ENCODE measurements around the gene RABGAP1.

RABGAP1 gene

DNA sequence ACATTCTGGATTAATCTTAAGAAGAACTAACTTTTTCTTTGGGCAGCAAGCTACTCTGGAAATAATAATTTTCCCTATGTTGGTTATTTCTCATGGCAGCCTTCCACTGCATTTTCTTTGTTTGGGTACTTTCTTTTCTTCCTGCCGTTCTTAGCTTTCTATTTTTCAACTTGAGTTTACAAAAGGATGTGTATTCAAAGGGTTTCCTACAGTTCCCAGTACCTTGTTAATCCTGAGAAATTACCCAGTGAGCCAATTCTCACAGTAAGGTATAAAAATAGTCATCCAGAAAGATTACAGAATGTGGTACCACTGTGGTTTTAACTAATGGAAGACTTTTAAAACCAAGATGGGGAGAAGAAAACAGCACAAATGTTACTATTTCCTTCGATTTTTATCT, 112.9 kb downstream of the RABGAP1 start:
- no peak for FAIRE-seq

DNA sequence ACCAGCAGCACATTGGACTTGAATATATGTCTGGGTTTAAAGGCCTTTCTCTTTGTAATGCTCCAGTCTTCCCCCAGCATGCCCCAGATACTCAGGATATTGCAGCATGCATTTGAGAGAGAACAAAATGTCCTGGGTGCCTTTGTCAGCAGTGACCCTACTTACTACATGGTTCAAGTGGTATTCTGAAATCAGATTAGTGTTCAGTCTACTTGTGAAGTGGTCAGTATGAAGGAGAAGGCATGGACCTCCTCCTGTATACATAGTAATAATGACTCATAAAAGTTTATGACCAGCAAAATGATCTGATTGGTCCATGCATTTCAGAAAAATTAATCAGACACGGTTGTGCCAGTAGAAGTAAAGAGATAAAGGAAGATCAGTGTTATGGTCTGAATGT, 118.0 kb downstream of the RABGAP1 start:
- FAIRE-seq = no peak

DNA sequence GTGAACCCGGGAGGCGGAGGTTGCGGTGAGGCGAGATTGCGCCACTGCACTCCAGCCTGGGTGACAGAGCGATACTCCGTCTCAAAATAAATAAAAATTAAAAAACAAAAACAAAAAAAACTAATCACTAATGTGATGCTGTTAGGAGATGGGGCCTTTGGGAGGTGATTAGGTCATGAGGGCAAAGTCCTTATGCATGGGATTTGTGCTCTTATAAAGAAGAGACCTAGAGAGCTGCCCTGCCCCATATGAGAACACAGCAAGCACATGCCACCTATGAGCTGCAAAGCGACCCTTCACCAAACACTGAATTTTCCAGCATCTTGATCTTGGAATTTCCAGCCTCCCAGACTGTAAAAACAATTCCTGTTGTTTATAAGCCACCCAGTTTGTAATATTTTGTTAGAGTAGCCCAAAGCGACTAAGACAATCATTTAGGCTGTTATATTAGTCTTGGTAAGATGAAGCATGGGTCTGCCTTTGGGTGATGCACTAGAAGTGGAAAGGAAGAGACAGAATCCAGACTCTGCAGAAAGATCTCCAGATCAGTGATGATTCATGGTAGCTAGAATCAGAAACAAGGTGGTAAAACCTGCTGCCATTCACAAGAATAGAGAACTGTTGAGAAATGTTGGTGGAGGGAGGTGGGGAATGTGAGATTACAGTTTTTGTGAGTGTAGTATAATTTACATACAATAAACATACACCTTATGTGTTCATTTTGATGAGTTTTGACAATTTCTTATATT, 118.8 kb downstream of the RABGAP1 start:
- FAIRE-seq = no peak

DNA sequence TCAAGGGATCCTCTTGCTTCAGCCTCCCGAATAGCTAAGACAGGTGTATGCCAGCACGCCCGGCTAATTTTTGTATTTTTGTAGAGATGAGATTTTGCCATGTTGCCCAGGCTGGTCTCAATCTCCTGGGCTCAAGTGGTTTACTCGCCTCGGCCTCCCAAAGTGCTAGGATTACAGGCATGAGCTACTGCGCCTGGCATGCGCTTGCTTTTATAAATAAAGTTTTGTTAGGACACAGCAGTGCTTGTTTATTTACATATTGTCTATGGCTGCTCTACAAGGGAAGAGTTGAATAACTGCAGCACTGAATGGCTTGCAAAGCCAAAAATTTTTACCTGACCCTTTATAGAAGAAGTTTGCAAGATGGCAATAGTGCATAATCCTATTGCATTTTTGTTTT, 120.4 kb downstream of the RABGAP1 start:
- FAIRE-seq = no peak

DNA sequence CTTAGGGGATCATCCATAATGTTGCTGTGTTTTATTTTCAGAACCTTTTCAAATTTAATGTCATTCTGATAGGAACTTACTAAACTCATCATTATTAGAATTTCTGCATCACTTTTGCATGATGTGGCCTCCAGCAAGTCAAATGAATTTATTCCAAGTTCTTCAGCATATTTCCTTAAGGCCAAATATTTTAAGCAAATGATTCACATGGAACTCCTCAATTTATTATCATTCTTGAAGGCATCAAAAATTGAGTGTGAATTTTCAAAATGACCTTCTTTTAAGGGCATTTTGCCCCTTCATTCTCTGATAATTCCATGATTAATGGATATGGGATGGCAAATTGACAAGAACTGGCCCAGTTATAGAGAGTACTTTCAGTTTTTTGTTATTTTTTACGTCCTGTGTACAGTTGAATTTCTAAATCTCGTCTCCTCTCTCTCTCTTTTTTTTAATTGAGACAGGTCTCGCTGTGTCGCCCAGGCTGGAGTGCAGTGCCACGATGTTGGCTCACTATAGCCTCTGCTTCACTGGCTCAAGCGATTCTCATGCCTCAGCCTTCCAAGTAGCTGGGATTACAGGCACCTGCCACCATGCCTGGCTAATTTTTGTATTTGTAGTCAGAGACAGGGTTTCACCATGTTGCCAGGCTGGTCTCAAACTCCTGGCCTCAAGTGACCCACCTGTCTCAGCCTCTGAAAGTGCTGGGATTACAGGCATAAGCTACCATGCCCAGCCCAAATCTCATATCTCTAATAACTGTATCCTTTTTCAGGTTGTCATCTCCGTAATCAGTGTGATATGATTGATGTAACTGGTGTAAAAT, 121.7 kb downstream of the RABGAP1 start:
- no peak for FAIRE-seq

DNA sequence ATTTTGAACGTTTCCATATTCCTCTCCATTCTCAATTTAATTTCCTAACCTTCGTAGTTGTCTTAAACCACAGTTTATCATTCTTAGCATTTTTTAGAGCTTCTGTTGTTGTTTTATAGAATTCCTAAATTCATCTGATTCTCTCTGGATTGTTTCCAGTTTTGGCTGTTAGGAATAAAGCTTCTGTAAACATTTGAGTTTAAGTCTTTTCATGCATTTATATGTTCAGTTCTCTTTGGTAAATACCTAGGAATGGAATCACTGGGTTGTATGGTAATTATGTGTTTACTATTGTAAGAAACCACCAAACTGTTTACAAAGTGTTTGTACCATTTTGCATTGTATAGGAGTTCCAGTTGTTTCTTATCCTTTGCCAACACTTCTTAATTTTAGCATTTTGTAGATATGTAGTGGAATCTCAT, 122.4 kb downstream of the RABGAP1 start:
- no peak for FAIRE-seq

DNA sequence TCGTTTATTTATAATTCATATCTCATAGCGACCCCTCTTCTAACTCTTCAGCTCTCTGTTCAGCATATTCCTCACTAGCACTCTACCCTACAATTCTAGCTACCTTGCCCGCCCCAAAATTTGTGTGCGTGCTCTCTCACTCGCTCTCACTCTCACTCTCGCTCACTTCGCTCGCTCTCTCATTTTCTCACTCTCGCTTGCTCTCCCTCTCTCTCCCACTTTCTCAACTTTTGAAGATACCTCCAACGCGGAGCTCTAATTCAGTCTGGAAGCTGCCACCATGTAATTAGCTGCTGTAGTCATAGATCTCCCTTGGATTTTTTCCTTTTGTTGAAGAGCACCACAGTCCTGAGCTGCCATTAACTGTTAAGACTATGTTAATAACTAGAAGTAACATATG, 123.1 kb downstream of the RABGAP1 start:
- no peak for FAIRE-seq

DNA sequence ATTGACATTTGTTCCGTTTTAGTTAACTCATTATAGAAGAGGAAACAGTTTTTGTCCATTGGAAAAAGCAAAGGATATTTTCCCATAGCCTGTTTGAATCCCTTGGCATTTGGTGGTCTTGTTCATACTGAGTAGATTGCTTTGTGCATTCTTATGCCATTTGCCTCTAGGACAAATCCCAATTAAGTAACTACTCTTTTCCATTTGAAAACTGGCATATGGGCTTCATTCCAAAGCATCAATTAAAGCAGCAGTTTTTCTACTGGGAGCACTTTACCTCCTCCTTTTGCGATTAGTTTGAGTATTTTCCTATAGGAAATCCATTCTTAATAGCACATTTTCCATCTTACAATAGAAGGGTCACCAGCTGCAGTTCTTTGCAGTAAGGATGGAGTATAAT, 123.9 kb downstream of the RABGAP1 start:
- no peak for FAIRE-seq

DNA sequence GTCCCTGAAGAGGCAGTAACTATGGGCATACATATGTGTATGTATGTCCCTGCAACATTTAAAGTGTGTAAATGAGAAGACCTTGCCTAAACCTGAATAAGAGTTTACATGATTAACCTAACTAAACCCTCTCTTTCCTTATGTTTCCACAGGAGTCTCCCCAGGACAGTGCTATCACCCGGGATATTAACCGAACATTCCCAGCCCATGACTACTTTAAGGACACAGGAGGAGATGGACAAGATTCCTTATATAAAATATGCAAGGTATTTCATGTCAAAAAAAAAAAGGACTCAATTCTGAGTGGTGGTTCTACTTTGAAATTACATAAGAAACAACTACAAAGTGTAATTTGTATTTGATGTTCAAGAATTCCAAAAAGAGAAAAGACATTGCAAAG, 124.4 kb downstream of the RABGAP1 start:
- no peak for FAIRE-seq

DNA sequence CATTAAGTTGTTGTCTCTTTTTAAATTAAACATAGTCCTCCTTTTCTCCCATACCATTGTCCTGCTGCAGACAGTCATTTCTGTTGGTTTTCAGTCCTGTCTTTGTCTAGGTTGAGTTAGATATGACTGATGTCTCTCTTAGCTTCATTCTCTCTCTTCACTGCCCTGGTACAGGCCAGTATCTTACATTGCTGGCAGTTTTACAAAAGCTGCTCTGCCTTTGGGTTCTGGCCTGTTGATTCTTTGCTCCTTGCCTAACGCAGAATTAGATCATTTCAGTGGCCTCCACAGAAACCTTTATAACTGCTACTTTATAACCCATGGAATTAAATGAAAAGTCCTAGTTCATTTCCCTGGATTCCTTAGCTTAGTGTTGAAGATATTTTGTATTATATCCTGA, 126.3 kb downstream of the RABGAP1 start:
- FAIRE-seq = no peak

DNA sequence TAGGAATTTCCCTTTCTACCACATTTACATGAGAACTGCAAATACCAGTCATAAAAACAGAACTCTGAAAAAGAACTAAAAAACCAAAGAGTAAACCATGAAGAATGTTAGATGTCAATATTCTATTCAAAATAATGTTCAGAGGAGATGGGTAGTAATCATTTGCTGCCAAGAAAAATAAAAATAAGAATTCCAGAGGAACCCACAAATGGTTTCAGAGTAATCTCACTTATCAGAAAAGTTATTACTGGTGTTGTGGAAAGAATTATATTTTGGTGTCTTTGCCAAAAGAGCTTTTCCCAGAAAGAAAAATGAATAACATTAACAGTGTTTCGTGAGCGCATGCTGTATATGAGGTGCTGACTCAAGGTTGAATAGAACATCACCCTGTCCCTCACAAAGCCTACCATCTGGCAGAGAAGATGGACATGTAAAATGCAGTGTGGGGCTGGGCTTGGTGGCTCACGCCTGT, 128.2 kb downstream of the RABGAP1 start:
- FAIRE-seq = no peak

DNA sequence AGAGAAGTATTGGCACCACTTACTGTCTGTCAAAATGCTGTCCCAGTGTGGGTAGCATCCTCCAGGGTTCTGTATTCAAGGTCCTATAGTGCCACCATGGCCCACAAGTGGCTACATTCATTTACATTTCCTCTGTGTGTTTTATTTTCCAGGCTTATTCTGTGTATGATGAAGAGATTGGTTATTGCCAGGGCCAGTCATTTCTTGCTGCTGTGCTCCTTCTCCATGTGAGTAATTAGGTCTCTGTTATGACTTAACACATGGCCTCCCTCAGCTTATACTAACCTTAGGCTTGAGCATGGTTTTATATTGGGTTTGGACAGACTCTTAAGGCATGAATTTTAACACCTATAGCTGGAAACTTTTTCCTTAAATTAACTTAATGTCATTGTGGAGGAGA, 129.4 kb downstream of the RABGAP1 start:
- no peak for FAIRE-seq

DNA sequence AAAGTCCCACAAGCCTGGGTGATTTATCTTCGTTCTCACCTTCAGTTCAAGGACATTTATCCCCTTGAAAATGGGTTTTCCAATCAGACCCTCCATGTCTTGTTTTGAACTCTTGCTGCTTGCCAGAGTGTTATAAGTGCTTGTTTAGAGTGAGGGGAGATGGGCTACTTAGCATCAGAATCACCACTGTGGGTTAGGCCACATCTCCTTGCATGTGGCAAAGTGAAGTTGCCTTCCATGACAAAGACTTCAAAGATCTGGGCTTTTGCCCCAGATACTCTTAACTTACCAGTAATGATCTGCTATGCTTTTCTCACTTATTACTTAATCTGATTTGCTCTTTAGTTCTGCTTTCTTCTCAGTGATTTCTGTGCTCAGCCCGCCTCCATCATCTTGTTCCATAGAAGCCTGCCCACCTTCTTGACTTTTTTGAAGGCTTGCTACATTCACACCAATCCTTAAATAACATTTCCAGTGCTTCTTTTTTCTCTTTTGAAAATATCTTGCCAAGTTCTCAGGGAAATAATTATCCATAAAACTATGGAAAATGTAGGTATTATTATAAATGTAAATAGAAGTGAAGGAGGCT, 131.7 kb downstream of the RABGAP1 start:
- no peak for FAIRE-seq

DNA sequence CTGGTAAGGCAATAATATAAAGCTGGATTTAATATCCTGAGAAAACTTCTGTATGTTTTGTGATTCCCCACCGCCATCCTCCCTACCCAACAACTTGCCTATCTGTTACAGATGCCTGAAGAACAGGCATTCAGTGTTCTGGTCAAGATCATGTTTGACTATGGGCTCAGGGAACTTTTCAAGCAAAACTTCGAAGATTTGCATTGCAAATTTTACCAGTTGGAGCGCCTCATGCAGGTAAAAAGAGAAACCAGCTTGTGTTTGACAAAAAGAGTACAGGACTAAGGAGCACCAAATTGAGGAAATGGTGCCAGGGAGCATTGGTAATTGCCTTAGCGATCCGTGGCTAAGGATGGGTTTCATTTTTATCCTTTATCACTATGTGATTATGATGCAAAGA, 132.6 kb downstream of the RABGAP1 start:
- no peak for FAIRE-seq

DNA sequence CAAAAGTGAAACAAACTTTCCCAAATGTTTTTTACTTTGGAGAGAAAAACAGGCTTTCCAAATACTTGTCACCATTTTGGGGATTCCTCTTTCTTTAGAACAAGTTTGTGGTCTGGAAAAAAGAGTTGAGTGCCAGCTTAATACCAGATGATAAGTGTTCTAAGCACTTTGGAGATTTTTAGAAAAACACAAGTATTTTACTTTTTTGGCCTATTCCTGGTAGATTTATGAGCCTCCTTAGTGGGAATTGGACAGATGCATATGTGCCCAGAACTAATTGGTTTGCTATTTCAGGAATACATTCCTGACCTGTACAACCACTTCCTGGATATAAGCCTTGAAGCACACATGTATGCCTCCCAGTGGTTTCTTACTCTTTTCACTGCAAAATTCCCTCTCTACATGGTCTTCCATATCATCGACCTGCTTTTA, 133.2 kb downstream of the RABGAP1 start:
- FAIRE-seq = no peak

DNA sequence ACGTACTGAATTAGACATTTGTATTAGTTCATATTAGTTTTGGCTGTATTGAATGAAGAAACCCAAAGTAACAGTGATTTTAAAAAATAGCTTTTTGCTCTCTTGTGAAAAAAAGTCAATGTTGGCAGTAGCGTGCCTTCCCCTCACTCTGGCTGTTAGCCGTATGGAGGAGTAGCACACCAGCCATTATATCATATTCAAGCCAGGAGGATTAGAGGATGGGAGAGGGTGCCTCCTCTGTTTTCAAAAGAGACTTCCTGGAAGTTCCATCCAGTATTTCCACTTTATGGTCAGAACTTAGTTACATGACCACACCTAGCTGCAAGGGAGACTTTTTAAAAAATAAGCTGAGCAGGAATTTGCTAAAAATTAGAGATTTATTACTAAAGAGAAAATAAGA, 133.8 kb downstream of the RABGAP1 start:
- FAIRE-seq = no peak

DNA sequence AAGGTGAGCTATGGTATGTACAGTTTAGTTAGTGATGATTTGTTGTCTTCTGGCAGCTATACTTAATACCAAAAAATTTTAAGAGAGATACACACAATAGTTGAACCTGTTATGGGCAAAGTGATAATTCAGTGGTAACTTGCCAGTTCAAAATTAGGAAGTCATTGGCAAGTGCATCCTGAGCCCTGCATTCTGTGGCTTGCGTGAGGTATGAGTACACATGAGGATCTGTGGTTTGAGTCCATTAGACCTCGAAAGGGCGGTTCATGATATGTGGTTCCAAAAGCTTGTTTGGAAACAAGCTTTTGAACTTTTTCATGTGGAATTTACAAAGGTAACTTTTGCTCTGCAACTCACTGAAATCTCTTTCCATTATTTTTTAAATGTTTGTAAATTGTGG, 139.6 kb downstream of the RABGAP1 start:
- FAIRE-seq = no peak

DNA sequence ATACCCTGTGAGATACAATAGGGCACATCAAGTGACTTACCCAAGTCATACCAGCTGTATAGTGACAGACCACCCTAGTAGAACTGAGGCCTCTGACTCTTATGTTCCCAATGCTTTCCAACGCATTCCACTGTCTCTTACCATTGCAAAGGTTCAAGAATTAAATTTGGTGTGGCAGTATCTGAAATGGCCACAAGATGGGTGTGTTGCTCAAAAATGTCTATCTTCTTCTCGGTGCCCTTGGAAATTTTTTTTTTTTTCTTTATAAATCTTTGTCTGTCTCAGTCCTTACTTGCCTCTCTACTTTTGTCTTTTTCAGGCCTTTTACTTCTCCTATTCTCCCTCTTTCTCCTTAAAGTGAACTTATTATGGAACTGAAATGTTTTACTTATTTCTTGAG, 141.0 kb downstream of the RABGAP1 start:
- FAIRE-seq = peak; percentile 85

DNA sequence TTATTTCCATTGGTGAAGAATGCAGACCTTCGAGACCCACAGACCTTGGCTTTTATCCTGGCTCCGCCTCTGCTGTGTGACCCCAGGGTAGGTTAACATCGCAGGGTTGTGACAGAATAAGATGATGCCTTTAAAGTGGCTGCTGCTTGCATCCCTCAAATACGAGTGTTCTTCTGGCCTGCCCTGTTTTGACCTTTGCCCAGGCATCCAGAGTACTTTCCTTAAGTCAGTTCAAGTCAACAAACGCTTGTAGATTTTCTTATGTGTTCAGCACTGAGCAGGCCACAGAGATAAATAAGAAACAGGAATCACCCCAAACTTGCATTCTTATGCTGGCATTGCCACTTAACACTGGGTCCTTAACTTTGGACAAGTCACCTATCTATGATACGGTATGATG, 142.9 kb downstream of the RABGAP1 start:
- FAIRE-seq = no peak

DNA sequence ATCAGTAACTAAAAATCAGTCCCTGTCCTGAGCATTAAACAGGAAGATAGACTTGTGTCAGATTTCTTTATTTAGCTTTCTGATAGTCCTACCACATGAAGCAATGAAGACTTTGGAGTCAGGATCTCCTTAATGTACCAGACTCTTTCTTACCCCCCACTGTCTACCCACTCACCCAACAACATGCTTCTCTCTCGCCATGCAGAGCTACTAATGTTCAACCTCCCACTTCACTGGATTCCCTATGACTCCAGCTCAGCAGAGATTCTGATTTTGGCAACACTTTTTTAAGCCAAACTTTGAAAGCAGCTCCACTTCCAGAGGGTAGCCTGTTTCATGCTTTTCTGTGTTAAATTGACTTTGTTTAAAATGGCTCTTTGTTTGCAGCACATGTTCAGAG, 143.4 kb downstream of the RABGAP1 start:
- FAIRE-seq = no peak

DNA sequence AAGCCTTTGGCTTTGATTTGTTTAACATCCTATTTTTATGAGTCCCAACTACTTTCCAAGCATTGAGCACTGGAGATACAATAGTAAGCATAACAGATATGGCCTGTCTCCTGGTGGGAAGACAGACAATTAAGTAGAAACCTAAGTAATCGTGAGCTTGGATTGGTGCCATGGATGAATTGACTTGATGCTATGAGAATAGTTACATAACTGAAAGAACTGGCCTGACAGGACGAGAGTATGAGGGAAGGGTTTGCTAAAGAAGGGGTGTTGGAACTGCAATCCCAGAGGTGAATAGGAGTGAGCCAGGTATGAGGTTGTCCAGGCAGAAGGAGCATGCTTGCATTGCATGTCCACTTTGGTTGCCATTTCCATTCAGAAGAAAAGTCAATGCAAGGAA, 145.1 kb downstream of the RABGAP1 start:
- no peak for FAIRE-seq

DNA sequence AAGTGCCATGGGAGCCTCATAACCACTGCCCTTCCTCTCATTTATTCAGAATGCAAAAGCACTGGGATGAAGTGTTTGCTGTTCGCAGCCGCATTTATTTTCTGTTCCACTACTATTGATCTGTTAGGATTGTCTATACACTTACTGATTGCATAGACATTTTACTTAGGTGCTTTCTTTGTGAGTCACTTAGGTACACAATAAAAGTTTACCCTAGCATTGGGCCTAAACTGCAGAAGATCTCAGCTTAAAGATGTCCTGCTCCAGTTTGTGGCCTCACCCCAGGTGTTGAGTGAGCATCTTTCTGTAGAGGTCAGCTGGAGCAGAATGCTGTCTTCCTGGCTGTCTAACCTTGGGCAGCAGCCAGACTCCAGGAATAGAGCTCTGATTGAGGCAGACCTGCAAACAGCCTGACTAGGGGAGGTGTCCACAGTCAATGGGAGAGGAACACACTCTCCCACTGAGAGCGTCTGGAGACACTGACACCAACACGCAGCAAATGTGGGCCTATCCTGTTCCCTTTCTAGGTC, 146.6 kb downstream of the RABGAP1 start:
- FAIRE-seq = no peak

DNA sequence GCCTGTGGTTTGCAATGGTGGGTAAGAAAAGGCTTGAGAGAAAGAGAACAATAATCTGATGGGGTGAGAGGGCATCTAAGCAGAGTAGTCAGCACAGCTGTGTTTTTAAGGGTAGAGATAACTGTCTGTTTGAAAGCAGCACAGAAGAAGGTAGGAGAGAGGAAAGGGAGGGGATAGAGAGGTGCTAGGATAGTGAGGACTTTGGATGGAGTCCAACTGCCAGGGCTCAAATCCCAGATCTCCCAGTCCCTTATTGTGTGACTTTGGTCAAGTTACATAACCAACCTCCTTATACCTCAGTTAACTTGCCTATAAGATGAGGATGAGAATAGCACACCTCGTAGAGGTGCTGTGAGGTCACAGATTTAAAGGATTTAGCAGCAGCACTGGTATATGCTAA, 148.2 kb downstream of the RABGAP1 start:
- no peak for FAIRE-seq

DNA sequence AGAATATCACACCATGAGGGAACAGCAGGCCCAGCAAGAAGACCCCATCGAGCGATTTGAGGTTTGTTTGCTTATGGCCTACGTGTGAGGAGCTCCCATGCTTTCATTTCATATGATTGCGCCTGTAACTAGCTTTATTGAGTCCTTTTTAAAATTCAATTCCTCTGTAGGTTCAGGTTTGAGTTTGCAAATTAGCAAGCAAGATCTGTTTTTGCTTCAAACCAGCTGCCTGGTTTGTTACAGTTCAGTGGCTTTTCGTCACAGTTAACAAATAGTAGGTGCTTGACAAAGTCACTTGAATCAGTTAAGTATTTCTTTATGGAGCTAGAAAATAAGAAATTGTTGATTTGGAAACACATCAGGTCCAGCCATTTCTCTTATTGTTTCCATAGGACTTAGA, 149.0 kb downstream of the RABGAP1 start:
- no peak for FAIRE-seq
